PC-9 (cell line): ENCODE results near the gene MOCOS.

ENCODE experiments used
- CTCF ChIP-seq: fragments of 200-600 bp; sonication (generic); conservative IDR thresholded peaks from 2 replicates; pipeline ENCODE4 v1.6.1; 2017; ENCODE audit warnings: mixed run types, antibody characterized with exemption, mild to moderate bottlenecking, moderate library complexity
- EZH2 ChIP-seq: fragments of 200-600 bp; sonication (generic); IDR thresholded peaks from 2 replicates; pipeline ENCODE4 v1.8.0; 2017; ENCODE audit warnings: antibody characterized with exemption, low read depth

- TF ChIP-seq CTCF: no peak
- no peak for TF ChIP-seq EZH2
Observed at GRCh38 chr18:36295880-36296301, 108.6 kb downstream of the MOCOS start.
